Hindlimb muscle (tissue), 1 donor: ENCODE data around the gene PDZD4. TPM values are rescaled to one million over a fixed set of nuclear protein-coding genes. Genes with fewer than 3 reads are reported as not detected.

ENCODE experiments used
- DNase-seq: peaks from one replicate; pipeline ENCODE4 v3.0.0-alpha.2; 2013
- polyA plus RNA-seq: library from polyadenylated mRNA; unstranded; fragments of 120-200 nt; gene quantifications from one replicate; pipeline ENCODE4 v1.2.1, GENCODE V29; 2013; ENCODE audit not compliant: insufficient read length

PDZD4 gene
- polyA plus RNA-seq, 1 donor, result 2.4 TPM

DNA sequence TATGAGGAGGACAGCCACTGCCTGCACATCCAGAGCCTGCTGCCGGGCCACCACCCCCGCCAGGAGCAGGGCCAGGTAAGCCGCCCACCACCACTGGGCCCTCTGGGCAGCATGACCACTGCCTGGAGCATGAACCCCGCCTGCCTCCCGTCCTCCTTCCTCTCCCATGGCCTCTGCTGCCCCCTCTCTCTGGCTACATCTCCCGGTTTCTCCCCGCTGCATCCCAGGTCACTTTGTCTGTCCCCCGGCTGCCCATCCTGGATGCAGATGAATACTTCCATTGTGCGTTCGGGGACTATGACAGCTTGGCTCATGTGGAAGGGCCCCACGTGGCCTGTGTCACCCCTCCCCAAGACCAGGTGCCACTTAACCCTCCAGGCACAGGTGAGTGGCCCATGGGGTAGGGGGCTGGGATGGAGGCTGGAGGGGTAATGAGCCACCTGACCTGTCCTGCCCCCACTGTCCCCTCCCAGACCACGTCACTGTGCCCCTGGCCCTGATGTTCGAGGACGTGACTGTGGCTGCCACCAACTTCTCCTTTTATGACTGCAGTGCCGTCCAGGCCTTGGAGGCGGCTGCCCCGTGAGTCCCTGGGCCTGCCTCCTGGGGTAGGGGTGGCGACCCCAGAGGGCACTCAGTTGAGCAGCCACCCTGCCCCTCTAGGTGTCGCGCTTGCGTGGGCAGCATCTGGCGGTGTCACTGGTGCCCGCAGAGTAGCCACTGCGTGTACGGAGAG is 60.3 kb downstream of the PDZD4 start:
- DNase-seq, result no peak

DNA sequence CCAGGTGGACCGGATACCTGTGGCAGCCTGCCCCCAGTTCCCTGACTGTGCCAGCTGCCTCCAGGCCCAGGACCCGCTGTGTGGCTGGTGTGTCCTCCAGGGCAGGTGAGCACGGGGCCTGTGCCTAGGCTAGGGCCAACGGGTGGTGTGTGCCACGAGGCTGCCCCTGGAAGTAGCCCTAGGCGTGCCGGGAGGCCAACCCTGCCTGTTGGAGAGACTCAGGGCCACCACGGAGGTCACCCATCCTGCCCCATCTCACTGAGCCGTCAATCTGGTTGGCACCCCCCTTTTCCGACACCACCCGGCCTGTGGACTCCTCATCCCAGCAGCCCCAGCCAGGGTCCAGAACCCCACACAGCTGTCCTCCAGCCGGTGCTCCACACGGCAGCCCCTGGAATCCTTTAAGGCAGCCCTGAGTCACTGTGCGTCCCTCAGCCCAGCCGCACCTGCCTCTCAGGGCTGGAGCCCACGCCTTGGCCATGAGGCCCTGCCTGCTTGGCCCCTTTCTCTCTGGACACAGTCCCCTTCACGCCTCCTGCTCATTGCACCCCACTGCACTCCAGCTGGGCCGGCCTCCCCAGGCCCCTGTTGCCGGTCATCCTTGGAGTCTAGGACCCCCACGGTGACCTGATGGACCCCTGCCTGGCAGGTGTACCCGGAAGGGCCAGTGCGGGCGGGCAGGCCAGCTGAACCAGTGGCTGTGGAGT is 61.0 kb downstream of the PDZD4 start:
- DNase-seq, result no peak

DNA sequence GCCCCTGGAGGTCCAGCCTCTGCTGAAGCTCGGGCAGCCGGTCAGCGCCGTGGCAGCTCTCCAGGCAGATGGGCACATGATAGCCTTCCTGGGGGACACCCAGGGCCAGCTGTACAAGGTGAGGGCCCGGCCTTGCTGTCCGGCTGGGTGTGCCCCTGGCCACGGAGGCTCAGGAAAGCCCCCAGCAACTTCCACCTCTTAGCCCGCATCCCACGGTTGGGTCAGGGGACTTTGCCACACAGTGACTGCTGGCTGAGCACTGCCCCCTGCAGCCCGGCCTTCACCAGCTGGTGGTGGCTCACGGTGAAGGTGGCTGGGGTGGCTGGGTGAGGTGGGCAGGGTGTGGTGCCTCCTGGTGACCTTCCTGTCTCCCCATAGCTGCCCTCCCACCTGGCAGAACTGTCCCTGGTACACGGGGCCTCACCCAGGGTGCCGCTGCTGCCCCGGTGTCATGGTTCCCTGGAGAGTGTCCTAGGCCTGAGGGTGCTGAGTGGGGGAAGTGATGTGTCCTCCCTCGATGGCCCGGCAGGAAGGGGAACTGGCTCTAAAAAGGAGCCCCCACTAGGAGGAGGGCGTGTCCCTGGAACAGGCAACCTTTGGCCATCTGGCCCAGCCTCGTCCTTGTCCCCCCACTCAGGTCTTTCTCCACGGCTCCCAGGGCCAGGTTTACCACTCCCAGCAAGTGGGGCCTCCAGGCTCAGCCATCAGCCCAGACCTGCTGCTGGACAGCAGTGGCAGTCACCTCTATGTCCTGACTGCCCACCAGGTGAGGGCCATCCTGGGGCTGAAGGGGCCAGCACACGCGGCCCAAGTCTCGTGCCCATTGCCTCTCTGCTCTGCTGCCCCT is 61.8 kb downstream of the PDZD4 start:
- no peak for DNase-seq

DNA sequence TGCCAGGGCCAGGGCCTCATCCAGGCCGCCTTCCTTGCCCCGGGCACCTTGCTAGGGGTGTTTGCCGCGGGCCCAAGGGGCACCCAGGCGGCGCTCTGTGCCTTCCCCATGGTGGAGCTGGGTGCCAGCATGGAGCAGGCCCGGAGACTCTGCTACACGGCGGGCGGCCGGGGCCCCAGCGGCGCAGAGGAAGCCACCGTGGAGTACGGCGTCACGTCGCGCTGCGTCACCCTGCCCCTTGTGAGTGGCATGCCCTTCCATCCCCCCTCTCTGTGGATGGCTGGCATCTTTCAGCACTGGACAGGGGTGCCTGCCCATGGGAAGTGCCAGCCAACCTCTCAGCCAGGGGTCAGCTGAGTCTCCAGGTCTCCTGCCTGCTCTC is 62.7 kb downstream of the PDZD4 start:
- DNase-seq, result no peak

DNA sequence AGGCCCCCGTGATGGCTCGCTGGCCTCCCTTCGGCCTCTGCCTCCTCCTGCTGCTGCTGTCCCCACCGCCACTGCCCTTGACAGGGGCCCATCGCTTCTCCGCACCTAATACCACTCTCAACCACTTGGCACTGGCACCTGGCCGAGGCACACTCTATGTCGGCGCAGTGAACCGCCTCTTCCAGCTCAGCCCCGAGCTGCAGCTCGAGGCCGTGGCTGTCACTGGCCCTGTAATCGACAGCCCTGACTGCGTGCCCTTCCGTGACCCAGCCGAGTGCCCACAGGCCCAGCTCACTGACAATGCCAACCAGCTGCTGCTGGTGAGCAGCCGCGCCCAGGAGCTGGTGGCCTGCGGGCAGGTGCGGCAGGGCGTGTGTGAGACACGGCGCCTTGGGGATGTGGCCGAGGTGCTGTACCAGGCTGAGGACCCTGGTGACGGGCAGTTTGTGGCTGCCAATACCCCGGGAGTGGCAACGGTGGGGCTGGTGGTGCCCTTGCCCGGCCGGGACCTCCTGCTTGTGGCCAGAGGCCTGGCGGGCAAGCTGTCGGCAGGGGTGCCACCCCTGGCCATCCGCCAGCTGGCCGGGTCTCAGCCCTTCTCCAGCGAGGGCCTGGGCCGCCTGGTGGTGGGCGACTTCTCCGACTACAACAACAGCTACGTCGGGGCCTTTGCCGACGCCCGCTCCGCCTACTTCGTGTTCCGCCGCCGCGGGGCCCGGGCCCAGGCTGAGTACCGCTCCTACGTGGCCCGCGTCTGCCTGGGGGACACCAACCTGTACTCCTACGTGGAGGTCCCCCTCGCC is 63.3 kb downstream of the PDZD4 start:
- DNase-seq, result no peak

DNA sequence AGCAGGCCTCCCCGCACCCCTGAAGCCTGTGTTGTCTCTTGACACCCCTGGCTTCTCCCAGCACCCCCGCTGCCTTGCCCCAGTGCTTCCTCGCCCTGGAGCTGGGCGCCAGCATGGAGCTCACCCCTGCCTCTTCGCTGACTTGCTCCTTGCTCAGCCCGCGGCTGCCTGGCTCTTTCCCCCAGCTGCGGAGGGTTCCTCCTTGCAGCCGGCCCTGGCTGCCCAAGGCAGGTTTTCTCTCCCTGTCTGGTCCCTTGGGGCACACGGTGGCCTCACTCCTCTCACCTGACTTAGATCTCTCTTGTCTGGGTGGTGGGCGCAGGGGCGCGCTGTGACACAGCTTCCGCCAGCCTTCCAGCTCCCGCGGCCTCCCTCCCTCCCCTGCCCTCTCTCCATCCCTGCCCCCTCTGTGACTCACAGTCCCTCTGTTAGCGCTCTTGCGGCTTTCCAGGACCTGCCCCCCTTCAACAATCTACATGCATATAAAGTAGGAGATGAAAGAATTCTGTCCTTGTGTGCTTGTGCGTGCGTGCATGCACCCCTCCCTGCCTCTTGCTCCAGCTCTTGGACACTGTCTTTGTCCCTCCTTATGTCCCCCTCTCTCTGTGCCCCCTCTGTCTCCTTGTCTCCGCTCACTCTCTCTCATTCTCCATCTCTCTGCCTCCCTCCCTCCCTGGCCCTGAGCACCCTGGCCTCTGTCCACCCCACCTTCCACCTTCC is 64.1 kb downstream of the PDZD4 start:
- DNase-seq, result no peak

DNA sequence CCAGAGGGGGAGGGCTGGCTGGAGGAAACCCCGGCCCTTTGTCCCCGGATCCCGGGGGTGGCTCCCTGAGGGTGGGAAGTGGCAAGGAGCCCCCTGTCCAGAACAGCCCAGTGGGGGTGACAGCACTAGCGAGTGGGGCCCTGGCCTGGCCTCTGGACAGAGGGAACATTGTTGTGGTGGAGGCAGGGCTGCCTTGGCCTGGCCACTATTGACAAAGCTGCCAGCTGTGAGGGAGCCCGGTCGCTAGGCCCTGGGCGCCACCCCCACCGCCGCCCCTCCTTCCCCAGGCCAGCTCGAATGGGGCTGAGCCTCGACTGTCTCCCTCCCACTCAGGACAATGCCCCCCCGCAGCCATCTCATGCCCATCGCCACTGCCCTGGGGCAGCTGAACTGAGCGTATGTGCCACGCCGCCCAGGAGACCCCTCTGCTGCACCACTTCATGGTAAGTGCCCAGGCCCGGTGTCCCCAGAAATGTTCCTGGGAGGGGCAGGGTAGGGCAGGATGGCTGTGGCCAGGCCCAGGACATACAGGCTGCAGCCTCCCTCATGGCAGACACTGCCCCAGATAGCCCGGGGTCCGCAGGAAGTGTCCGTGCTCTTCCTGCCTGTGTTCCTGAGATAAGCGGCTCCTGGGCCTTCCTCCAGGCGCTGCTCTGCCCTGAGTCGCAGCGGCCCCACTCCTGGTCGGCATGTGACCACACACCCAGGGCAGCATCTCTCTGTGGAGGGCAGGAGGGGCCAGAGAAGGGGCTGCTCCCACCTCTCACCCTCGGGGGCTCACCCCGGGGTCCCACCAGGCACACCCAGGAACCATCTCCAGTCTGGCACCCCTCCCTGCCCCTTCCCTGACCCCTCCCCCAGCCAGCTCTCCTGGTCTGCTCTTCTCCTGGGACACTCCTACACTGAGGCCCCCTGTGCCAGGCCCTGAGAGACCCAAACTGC is 64.9 kb downstream of the PDZD4 start:
- DNase-seq, result no peak

DNA sequence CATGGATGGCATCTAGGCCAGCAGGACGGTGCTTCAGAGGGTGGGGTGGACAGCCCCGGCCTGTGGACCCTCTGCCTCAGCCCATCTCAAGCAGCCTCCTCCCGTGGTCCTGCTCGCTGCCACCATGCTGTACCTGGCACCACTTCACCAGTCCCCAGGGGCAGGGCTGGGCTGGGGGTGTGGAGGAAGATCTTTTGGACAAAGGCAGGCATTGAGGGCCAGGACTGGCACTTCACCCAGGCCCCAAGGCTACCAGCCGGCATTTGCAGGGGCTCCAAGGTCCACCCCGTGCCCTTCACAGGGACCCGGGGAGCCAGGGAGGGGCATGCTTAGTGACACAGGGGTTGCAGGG is 65.6 kb downstream of the PDZD4 start:
- DNase-seq, result no peak

DNA sequence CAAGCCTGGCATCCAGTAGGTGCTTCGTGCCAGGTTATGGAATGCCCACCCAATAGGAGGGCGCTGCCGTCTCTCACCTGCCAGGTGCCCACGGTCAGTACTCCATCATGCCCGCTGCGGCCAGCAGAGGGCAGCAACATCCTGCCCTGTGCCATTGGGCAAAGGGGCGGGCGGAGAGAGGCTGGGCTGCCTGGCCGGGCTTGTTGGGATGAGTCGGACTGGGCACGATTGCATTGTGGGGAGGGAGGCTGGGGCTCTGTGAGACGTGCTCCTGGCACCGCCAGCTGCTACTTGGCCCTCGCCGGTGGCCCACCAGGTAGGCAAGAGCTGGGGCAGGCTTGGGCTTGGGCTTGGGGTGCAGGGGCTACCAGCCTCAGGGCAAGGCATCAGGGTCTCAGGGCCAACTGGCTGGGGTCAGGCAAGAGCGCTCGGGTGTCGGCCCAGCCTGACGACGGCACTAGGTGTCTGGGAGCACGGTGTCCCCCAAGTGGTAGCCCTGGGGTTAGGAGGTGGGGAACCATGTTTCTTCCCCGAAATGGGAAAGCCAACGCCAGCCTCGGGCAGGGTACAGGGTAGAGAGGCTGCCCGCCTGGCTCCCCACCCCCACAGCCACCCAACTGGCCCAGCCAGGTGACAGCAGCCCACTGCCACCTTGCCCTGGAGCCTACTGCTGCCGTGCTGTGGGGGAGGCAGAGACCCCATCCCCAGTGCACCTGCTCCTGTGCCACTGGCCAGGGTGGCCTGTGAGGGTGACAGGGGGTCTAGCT is 66.2 kb downstream of the PDZD4 start, which contains the start of gene PLXNB3:
TSS of gene PLXNB3 (plus strand) at position 261 of the 767 bp plus-strand sequence. CDS start 1,287 bp downstream, outside the sequence.
- DNase-seq, result no peak

DNA sequence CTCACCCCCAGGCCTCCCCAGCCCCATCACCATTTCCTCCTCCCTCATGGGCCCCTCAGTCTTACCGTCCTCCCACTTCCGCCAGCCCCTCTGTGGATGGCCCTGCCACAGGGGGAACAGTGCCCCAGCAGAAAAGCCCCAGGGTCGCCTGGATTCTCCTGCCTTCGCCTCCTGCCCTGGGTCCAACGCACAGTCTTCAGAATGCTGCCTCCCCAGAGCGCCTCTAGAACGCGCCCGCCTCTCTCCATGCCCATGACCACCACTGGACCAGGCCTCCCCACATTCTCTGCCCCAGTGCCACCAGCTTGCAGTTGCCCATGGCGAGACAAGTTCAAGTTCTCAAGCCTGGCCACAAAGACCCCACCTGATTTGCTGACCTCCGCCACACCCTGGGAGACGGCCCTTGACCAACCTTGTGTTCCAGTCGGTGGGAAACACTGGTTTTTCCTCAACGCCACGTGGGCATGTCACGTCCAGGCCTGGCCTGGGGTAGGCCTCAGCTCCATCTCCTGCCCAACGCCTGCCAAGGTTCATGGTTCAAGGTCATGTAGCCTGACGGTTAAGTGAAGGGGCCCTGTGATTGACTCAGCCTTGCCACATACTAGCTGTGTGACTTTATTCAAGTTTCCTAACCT is 66.9 kb downstream of the PDZD4 start:
- no peak for DNase-seq

DNA sequence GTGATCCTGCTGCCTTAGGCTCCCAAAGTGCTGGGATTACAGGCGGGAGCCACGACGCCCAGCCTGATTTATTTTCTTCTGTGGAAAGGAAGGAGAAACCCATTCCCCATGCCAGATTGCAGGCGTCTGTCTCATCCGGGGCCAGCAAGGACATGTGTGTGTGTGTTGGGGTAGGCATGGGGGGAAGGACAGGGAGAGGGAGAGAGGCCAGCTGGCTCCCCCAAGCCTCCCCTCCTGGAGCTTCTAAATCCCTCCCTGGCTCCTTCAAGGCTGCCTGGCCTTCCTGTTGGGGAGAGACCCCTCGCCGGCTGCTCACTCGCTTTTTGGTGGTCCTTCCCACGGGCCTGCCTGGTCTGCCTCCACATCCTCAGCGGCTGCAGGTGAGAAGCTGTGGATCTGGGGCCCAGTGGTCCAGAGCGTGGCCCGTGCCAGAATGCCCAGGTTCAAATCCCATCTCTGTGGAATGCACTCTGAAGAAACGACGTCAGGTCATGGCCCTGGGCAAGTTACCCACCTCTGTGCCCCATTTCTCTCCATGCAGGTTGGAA is 67.6 kb downstream of the PDZD4 start:
- DNase-seq, result no peak

DNA sequence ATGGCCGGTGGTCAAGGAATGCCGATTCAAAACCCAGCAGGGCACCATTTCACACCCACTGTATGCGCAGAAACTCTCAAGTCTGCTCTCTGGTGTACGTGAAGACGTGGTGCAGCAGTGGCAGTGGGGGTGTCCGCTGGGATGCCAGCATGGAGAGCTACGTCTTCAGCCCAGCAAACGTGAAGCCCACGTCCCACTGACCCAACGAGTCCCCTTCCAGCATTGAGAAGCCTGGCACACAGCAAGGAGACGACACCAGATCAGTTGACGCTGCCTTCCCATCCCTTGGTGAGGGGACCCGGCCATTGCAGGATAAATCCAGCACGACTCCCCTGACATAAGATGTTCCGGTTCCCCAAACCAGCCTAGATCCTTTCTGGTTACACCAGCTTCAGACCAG is 68.5 kb downstream of the PDZD4 start:
- no peak for DNase-seq

DNA sequence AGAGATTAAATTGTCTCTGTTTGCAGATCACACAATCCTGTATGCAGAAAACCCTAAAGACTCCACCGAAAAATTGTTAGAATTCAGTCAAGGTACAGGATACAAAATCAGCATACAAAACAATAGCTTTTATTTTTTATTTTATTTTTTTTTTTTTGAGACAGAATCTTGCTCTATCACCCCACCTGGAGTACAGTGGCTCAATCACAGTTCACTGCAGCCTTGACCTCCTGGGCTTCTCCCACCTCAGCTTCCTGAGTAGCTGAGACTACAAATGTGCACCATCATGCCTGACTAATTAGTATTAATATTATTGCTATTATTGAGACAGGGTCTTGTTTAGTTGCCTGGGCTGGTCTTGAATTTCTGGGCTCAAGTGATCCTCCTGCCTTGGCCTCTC is 75.2 kb downstream of the PDZD4 start:
- no peak for DNase-seq

Other genes with a start within 250 kb of the PDZD4 start
- gene CCNQ, start 231.4 kb downstream of the PDZD4 start, polyA plus RNA-seq, result 11.5 TPM
- gene DUSP9, start 183.3 kb downstream of the PDZD4 start, polyA plus RNA-seq, result 0.14 TPM
- 3.5 TPM for gene PNCK, start 156.7 kb downstream of the PDZD4 start, polyA plus RNA-seq
- gene SLC6A8, start 142.6 kb downstream of the PDZD4 start, polyA plus RNA-seq, result 43.1 TPM
- 80.6 TPM for gene BCAP31, start 106.2 kb downstream of the PDZD4 start, polyA plus RNA-seq
- gene ABCD1, start 105.7 kb downstream of the PDZD4 start, polyA plus RNA-seq, result 13.5 TPM
- 1.9 TPM for gene PLXNB3, start 66.3 kb downstream of the PDZD4 start, polyA plus RNA-seq
- 318 TPM for gene SRPK3, start 49.5 kb downstream of the PDZD4 start, polyA plus RNA-seq
- gene IDH3G, start 36.2 kb downstream of the PDZD4 start, polyA plus RNA-seq, result 49.5 TPM
- gene SSR4, start 35.9 kb downstream of the PDZD4 start, polyA plus RNA-seq, result 106 TPM
- 2.5 TPM for gene L1CAM, start 55.6 kb upstream of the PDZD4 start, polyA plus RNA-seq
- 1.4 TPM for gene AVPR2, start 74.1 kb upstream of the PDZD4 start, polyA plus RNA-seq
- 26.4 TPM for gene ARHGAP4, start 95.7 kb upstream of the PDZD4 start, polyA plus RNA-seq
- gene NAA10, start 104.5 kb upstream of the PDZD4 start, polyA plus RNA-seq, result 71.0 TPM
- 5.1 TPM for gene RENBP, start 114.1 kb upstream of the PDZD4 start, polyA plus RNA-seq
- 37.9 TPM for gene HCFC1, start 141.3 kb upstream of the PDZD4 start, polyA plus RNA-seq
- 7.5 TPM for gene TMEM187, start 142.2 kb upstream of the PDZD4 start, polyA plus RNA-seq
- gene IRAK1, start 189.4 kb upstream of the PDZD4 start, polyA plus RNA-seq, result 46.3 TPM